Measurements from ENCODE around the gene FLNB. TPM values are rescaled to one million over a fixed set of nuclear protein-coding genes. Genes with fewer than 3 reads are reported as not detected.

The FLNB gene
- total and polyA plus RNA-seq, 10 of the 15 experiments (the other 5 are each of a cell fraction or from before 2014, with no cell fraction given): 13.6 to 51.8 (median 26.4) TPM

- Histone ChIP-seq H3K36me3 (ENCODE audit: control insufficient read depth in 2 of 2, insufficient read depth in 2 of 2, low read length in 1 of 2) (no peaks in the 10 kb centered on the region; a peak in 1 of 4 replicates), H3K9ac (ENCODE audit: control insufficient read depth, insufficient read depth, low read length) (no peak overlapping the region), H4K20me1 (ENCODE audit: control insufficient read depth, insufficient read depth) (no peaks in the 10 kb centered on the region), H3K4me1 (ENCODE audit: control insufficient read depth, insufficient read depth, low read length) (peaks cover 13% of the 10 kb centered on the region), H3K27me3 (replicated peaks in 1 of 2; ENCODE audit: control insufficient read depth in 2 of 2, insufficient read depth in 2 of 2, low read length in 1 of 2) (no peaks in the 10 kb centered on the region), H2AFZ (ENCODE audit: control insufficient read depth, low read depth, low read length) (no peak overlapping the region), H3K4me2 (ENCODE audit: control insufficient read depth, insufficient read depth) (no peak overlapping the region), H3K27ac (ENCODE audit: control insufficient read depth, insufficient read depth) (no peak overlapping the region), H3K79me2 (ENCODE audit: control insufficient read depth, insufficient read depth, low read length) (no peaks in the 10 kb centered on the region; the same call in none of the 2 replicates), H3K9me3 (replicated peaks; ENCODE audit: control insufficient read depth, insufficient read depth, low read length) (no peaks in the 10 kb centered on the region), H3K4me3 (no peak overlapping the region)
- ChIA-PET SMC1A (ENCODE audit: uncharacterized antibody, unreplicated experiment) (interaction anchor here (0.6 to 4.8 kb wide), 10 partner anchors 9 to 147 kb away, joined by 3 to 45 read pairs (median 8); no protein-coding TSS in a partner anchor), POLR2A (interaction anchor here (0.7 to 7.8 kb wide), 2 partner anchors 14 to 72 kb away, joined by 5 to 75 read pairs; no protein-coding TSS in a partner anchor), RAD21 (ENCODE audit: unreplicated experiment) (interaction anchor here (0.6 to 13.0 kb wide), 4 partner anchors 9 to 72 kb away, joined by 3 to 110 read pairs (median 4); partner anchors contain the start of gene FLNB), CTCF (interaction anchor here (0.8 to 9.5 kb wide), 6 partner anchors 10 to 98 kb away, joined by 3 to 88 read pairs (median 10); partner anchors contain the start of gene FLNB)
- ATAC-seq (no peak), DNase-seq (ENCODE audit: low read depth, low spot score) (no peak), FAIRE-seq (no peak)
- intact Hi-C loops (cut with micrococcal nuclease; ENCODE audit: unreplicated experiment): no loop called here
- BruUV-seq (replicated peaks): no TSS peak
- in situ Hi-C loops (cut with MboI): no loop called here
- 74% methylated on average over 7 of the region's 7 CpGs for WGBS (ENCODE audit: insufficient coverage, insufficient replicate concordance, low lambda C conversion rate, missing lambda C conversion rate)
- TF ChIP-seq SKIL (IDR thresholded peaks at IDR 0.05; ENCODE audit: low read depth, poor library complexity, severe bottlenecking): no peak
- no peak for TF ChIP-seq TARDBP (IDR thresholded peaks at IDR 0.05; ENCODE audit: borderline replicate concordance)
- TF ChIP-seq NR2C1 (IDR thresholded peaks at IDR 0.05): no peak
- TF ChIP-seq CHD1 (IDR thresholded peaks at IDR 0.05; ENCODE audit: low read depth, low read length): no peak
- no peak for TF ChIP-seq RBBP5 (conservative IDR thresholded peaks at IDR 0.05)
- TF ChIP-seq SUZ12 (IDR thresholded peaks at IDR 0.05; ENCODE audit: unreplicated experiment): no peak
- no peak for TF ChIP-seq POLR2AphosphoS2 (IDR thresholded peaks at IDR 0.05; ENCODE audit: low read depth, low read length)
- no peak for TF ChIP-seq NFYA (IDR thresholded peaks at IDR 0.05; ENCODE audit: borderline replicate concordance, low read depth, low read length)
Measured at GRCh38 chr3:58020783-58021071, 12.5 kb downstream of the FLNB start.

Data from GM12878 (cell line).